Measurements from ENCODE around the gene RAD1.
A peak's percentile ranks its signal among the peaks of the same experiment; 100 is the strongest.

Gene RAD1

GRCh38 chr5:34915856-34916192 is 520 bp upstream of the RAD1 start:
- DNase-seq, result no peak

- DNase-seq, result no peak
These were observed 599 bp downstream of the RAD1 start for GRCh38 chr5:34914671-34915138.

- DNase-seq, result no peak
These were observed 2.2 kb downstream of the RAD1 start for GRCh38 chr5:34913072-34913471.

- DNase-seq, result no peak
These were observed 9.7 kb downstream of the RAD1 start for GRCh38 chr5:34905564-34905963.

GRCh38 chr5:34903260-34903659 is 12.0 kb downstream of the RAD1 start:
- no peak for DNase-seq

GRCh38 chr5:34900652-34901051 is 14.7 kb downstream of the RAD1 start:
- no peak for DNase-seq

- no peak for DNase-seq
These were observed 16.2 kb downstream of the RAD1 start for GRCh38 chr5:34899066-34899465.

GRCh38 chr5:34898258-34898895 is 16.9 kb downstream of the RAD1 start:
- DNase-seq, result peak; percentile 67

- no peak for DNase-seq
These were observed 17.7 kb downstream of the RAD1 start for GRCh38 chr5:34897646-34898045.

GRCh38 chr5:34895641-34896419 is 19.5 kb downstream of the RAD1 start:
- DNase-seq, result no peak

- no peak for DNase-seq
These were observed 20.6 kb downstream of the RAD1 start for GRCh38 chr5:34894716-34895115.

- DNase-seq, result no peak
These were observed 22.9 kb downstream of the RAD1 start for GRCh38 chr5:34892414-34892813.

- no peak for DNase-seq
These were observed 23.3 kb downstream of the RAD1 start for GRCh38 chr5:34891981-34892380.

GRCh38 chr5:34889394-34889793 is 25.9 kb downstream of the RAD1 start:
- DNase-seq, result no peak

- DNase-seq, result no peak
These were observed 28.7 kb downstream of the RAD1 start for GRCh38 chr5:34886392-34887119.

- DNase-seq, result no peak
These were observed 34.1 kb downstream of the RAD1 start for GRCh38 chr5:34881246-34881645.

- DNase-seq, result no peak
These were observed 39.0 kb downstream of the RAD1 start for GRCh38 chr5:34876275-34876674.

- no peak for DNase-seq
These were observed 44.9 kb downstream of the RAD1 start for GRCh38 chr5:34870382-34870781.

GRCh38 chr5:34869256-34869655 is 46.0 kb downstream of the RAD1 start:
- no peak for DNase-seq

- no peak for DNase-seq
These were observed 46.5 kb downstream of the RAD1 start for GRCh38 chr5:34868791-34869190.

GRCh38 chr5:34867660-34868059 is 47.6 kb downstream of the RAD1 start:
- DNase-seq, result no peak

- DNase-seq, result no peak
These were observed 48.3 kb downstream of the RAD1 start for GRCh38 chr5:34866989-34867471.

- DNase-seq, result no peak
These were observed 50.2 kb downstream of the RAD1 start for GRCh38 chr5:34865091-34865490.

- no peak for DNase-seq
These were observed 51.4 kb downstream of the RAD1 start for GRCh38 chr5:34863946-34864345.

All from NCI-H345 (cell line).